K562 (cell line): ENCODE measurements around the gene C11orf54. TPM values are rescaled to one million over a fixed set of nuclear protein-coding genes. Genes with fewer than 3 reads are reported as not detected.

Experiments
- ATF7 ChIP-seq: fragments of 450-650 bp; IDR thresholded peaks from 2 replicates; pipeline ENCODE4 v1.7.1; 2014; ENCODE audit warnings: mild to moderate bottlenecking, moderate library complexity
- CC2D1A ChIP-seq: fragments of 450-650 bp; IDR thresholded peaks from 2 replicates; pipeline ENCODE4 v1.6.1; 2017; ENCODE audit warnings: mild to moderate bottlenecking
- HDGF ChIP-seq: fragments of 450-650 bp; IDR thresholded peaks from 2 replicates; pipeline ENCODE4 v1.6.1; 2016
- ILF3 ChIP-seq: fragments of 450-650 bp; IDR thresholded peaks from 2 replicates; pipeline ENCODE4 v1.6.1; 2018; ENCODE audit warnings: antibody characterized with exemption, mild to moderate bottlenecking, moderate library complexity, borderline replicate concordance
- JUND ChIP-seq, 2 experiments: IDR thresholded peaks; 2 replicates in 1 of 2; 3 replicates in 1 of 2; pipeline ENCODE4 v1.6.1; 2011; ENCODE audit warnings: borderline replicate concordance in 2 of 2, low read depth in 2 of 2, low read length in 2 of 2, improper control_type of control experiment in 1 of 2, missing biosample characterization in 1 of 2, missing genetic modification characterization in 1 of 2, missing genetic modification reagents in 1 of 2
- KDM1A ChIP-seq, 2 experiments: fragments of 450-650 bp; IDR thresholded peaks; 2 replicates each; pipeline ENCODE4 v1.6.1; 2016; ENCODE audit warnings: mild to moderate bottlenecking in 2 of 2
- MAFK ChIP-seq: IDR thresholded peaks from 2 replicates; pipeline ENCODE4 v1.6.1; 2011; ENCODE audit warnings: low read length, improper control_type of control experiment
- NCOA2 ChIP-seq, 2 experiments: fragments of 450-650 bp; IDR thresholded peaks; 2 replicates each; pipeline ENCODE4 v1.6.1; 2018; ENCODE audit warnings: mild to moderate bottlenecking in 2 of 2, moderate library complexity in 1 of 2; ENCODE audit not compliant: partially characterized antibody in 2 of 2
- NFXL1 ChIP-seq: fragments of 450-650 bp; formaldehyde crosslinking; IDR thresholded peaks from 2 replicates; pipeline ENCODE4 v1.4.0; 2021; ENCODE audit warnings: mild to moderate bottlenecking
- NR2F6 ChIP-seq: fragments of 450-650 bp; formaldehyde crosslinking; IDR thresholded peaks from 2 replicates; pipeline ENCODE4 v1.4.0; 2020; ENCODE audit warnings: mild to moderate bottlenecking
- PTRF ChIP-seq: fragments of 450-650 bp; IDR thresholded peaks from 2 replicates; pipeline ENCODE4 v1.6.1; 2016; ENCODE audit warnings: mild to moderate bottlenecking, missing genetic modification characterization, missing compliant biosample characterization
- TBL1XR1 ChIP-seq, 2 experiments: IDR thresholded peaks; 2 replicates each; pipeline ENCODE4 v1.6.1; 2012; ENCODE audit warnings: improper control_type of control experiment in 2 of 2, low read length in 2 of 2, mild to moderate bottlenecking in 1 of 2
- ZKSCAN8 ChIP-seq: fragments of 200-800 bp; sonication (Bioruptor generic); IDR thresholded peaks from 2 replicates; pipeline ENCODE4 v1.6.1; 2016; ENCODE audit warnings: missing genetic modification characterization, missing compliant biosample characterization
- polyA plus RNA-seq, 8 experiments: library from polyadenylated mRNA; depleted of rRNA in 4 of 8; stranded (reverse) in 5 of 8; unstranded in 3 of 8; fragments of >200 nt; fragmentation: Nextera tagmentation in 2 of 8; fragmentation: Illumina TruSeq in 1 of 8; extraction: Ambion mirVana in 2 of 8; extraction: Trizol in 1 of 8; gene quantifications; 2 replicates each; pipeline versions ENCODE4 v1.2.1 to v1.2.3, GENCODE V29; 2011 to 2014; ENCODE audit warnings: inconsistent platforms in 1 of 8, missing spikeins in 1 of 8
- total RNA-seq, 7 experiments: library from RNA; depleted of rRNA in 6 of 7; stranded (reverse); fragments of >200 nt in 6 of 7; fragmentation: Illumina TruSeq in 2 of 7; extraction: Trizol in 2 of 7; gene quantifications; 2 replicates each; pipeline versions ENCODE4 v1.2.1 to v1.2.3, GENCODE V29; 2011 to 2021; ENCODE audit warnings: low replicate concordance in 1 of 7
- TF ChIP-seq, protein P1 (sequence below): fragments of 450-650 bp; IDR thresholded peaks from 2 replicates; pipeline ENCODE4 v1.6.1; 2018; ENCODE audit not compliant: partially characterized antibody
- TF ChIP-seq, protein P2 (sequence below): fragments of 450-650 bp; formaldehyde crosslinking; IDR thresholded peaks from 2 replicates; pipeline ENCODE4 v1.4.0; 2022; ENCODE audit warnings: missing genetic modification characterization
- TF ChIP-seq, protein P3 (sequence below): fragments of 450-650 bp; IDR thresholded peaks from 2 replicates; pipeline ENCODE4 v1.6.1; 2017; ENCODE audit warnings: antibody characterized with exemption, mild to moderate bottlenecking
- TF ChIP-seq, protein P4 (sequence below): fragments of 200-800 bp; sonication (Bioruptor generic); IDR thresholded peaks from 2 replicates; pipeline ENCODE4 v1.6.1; 2017; ENCODE audit warnings: missing genetic modification characterization, missing compliant biosample characterization

C11orf54 gene
- total and polyA plus RNA-seq, 9 of the 15 experiments (the other 6 are each of a cell fraction or from before 2014, with no cell fraction given) = 13.4 to 33.0 (median 23.1) TPM

DNA sequence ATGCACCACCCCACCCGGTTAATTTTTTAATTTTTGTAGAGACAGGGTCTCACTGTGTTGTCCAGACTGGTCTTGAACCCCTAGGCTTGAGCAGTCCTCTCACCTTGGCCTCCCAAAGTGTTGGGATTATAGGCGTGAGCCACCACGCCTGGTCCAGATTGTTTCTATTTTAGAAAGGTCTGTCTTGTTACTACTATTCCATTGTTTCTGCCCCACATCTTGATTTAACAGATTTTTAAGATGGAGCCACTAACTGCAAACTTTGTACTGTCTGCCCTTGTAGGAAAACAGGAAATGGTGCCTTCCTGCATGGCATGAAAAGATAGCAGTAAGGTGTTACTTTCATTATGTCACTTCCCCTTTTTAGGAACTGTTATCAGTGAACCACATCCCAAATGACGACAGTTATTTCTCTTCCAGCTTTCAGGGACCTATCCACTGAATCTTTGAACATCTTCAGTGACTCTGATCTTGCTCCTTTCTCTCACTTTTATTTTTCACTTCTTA, 23.4 kb upstream of the C11orf54 start (continued):
- TF ChIP-seq, protein P1, sequence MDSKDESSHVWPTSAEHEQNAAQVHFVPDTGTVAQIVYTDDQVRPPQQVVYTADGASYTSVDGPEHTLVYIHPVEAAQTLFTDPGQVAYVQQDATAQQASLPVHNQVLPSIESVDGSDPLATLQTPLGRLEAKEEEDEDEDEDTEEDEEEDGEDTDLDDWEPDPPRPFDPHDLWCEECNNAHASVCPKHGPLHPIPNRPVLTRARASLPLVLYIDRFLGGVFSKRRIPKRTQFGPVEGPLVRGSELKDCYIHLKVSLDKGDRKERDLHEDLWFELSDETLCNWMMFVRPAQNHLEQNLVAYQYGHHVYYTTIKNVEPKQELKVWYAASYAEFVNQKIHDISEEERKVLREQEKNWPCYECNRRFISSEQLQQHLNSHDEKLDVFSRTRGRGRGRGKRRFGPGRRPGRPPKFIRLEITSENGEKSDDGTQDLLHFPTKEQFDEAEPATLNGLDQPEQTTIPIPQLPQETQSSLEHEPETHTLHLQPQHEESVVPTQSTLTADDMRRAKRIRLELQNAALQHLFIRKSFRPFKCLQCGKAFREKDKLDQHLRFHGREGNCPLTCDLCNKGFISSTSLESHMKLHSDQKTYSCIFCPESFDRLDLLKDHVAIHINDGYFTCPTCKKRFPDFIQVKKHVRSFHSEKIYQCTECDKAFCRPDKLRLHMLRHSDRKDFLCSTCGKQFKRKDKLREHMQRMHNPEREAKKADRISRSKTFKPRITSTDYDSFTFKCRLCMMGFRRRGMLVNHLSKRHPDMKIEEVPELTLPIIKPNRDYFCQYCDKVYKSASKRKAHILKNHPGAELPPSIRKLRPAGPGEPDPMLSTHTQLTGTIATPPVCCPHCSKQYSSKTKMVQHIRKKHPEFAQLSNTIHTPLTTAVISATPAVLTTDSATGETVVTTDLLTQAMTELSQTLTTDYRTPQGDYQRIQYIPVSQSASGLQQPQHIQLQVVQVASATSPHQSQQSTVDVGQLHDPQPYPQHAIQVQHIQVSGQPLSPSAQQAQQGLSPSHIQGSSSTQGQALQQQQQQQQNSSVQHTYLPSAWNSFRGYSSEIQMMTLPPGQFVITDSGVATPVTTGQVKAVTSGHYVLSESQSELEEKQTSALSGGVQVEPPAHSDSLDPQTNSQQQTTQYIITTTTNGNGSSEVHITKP = peak; percentile 71
- no peak for TF ChIP-seq NR2F6 (CRISPR knock-in tag)
- peak in 1 of 2 experiments; percentile 61 for TF ChIP-seq NCOA2 (IDR thresholded peaks at IDR 0.05; ENCODE audit: partially characterized antibody in 2 of 2)
- peak; percentile 77 for TF ChIP-seq ZKSCAN8
- TF ChIP-seq, protein P2, sequence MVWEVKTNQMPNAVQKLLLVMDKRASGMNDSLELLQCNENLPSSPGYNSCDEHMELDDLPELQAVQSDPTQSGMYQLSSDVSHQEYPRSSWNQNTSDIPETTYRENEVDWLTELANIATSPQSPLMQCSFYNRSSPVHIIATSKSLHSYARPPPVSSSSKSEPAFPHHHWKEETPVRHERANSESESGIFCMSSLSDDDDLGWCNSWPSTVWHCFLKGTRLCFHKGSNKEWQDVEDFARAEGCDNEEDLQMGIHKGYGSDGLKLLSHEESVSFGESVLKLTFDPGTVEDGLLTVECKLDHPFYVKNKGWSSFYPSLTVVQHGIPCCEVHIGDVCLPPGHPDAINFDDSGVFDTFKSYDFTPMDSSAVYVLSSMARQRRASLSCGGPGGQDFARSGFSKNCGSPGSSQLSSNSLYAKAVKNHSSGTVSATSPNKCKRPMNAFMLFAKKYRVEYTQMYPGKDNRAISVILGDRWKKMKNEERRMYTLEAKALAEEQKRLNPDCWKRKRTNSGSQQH (CRISPR knock-in tag) = 0 out of 2 replicates have a peak, but pooled peaks have one; percentile 28
- peak; percentile 96 for TF ChIP-seq JUND (IDR thresholded peaks at IDR 0.05; ENCODE audit: borderline replicate concordance, low read depth, low read length)
- TF ChIP-seq JUND (tag; IDR thresholded peaks at IDR 0.05; ENCODE audit: borderline replicate concordance, low read depth, low read length) = peak; percentile 97
- peak; percentile 79; the same call in 1 of the 2 replicates for TF ChIP-seq CC2D1A
- TF ChIP-seq ILF3 = no peak
- peak; percentile 63 to 75 for TF ChIP-seq KDM1A (IDR thresholded peaks at IDR 0.05)
- TF ChIP-seq, protein P3, sequence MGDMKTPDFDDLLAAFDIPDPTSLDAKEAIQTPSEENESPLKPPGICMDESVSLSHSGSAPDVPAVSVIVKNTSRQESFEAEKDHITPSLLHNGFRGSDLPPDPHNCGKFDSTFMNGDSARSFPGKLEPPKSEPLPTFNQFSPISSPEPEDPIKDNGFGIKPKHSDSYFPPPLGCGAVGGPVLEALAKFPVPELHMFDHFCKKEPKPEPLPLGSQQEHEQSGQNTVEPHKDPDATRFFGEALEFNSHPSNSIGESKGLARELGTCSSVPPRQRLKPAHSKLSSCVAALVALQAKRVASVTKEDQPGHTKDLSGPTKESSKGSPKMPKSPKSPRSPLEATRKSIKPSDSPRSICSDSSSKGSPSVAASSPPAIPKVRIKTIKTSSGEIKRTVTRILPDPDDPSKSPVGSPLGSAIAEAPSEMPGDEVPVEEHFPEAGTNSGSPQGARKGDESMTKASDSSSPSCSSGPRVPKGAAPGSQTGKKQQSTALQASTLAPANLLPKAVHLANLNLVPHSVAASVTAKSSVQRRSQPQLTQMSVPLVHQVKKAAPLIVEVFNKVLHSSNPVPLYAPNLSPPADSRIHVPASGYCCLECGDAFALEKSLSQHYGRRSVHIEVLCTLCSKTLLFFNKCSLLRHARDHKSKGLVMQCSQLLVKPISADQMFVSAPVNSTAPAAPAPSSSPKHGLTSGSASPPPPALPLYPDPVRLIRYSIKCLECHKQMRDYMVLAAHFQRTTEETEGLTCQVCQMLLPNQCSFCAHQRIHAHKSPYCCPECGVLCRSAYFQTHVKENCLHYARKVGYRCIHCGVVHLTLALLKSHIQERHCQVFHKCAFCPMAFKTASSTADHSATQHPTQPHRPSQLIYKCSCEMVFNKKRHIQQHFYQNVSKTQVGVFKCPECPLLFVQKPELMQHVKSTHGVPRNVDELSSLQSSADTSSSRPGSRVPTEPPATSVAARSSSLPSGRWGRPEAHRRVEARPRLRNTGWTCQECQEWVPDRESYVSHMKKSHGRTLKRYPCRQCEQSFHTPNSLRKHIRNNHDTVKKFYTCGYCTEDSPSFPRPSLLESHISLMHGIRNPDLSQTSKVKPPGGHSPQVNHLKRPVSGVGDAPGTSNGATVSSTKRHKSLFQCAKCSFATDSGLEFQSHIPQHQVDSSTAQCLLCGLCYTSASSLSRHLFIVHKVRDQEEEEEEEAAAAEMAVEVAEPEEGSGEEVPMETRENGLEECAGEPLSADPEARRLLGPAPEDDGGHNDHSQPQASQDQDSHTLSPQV = peak; percentile 97
- TF ChIP-seq HDGF = no peak
- peak; percentile 99 for TF ChIP-seq ATF7
- no peak for TF ChIP-seq PTRF
- TF ChIP-seq, protein P4, sequence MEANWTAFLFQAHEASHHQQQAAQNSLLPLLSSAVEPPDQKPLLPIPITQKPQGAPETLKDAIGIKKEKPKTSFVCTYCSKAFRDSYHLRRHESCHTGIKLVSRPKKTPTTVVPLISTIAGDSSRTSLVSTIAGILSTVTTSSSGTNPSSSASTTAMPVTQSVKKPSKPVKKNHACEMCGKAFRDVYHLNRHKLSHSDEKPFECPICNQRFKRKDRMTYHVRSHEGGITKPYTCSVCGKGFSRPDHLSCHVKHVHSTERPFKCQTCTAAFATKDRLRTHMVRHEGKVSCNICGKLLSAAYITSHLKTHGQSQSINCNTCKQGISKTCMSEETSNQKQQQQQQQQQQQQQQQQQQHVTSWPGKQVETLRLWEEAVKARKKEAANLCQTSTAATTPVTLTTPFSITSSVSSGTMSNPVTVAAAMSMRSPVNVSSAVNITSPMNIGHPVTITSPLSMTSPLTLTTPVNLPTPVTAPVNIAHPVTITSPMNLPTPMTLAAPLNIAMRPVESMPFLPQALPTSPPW (CRISPR knock-in tag) = peak; percentile 51
- TF ChIP-seq MAFK = peak; percentile 22; the same call in 1 of the 2 replicates
- 0 out of 2 replicates have a peak, but pooled peaks have one; percentile 49 for TF ChIP-seq NFXL1
- TF ChIP-seq TBL1XR1 (IDR thresholded peaks at IDR 0.05; ENCODE audit: low read length in 2 of 2) = peak; percentile 54 to 93; a peak in 3 of 4 replicates
